HPDE6-E6E7 (cell line): Measurements from ENCODE around the gene DENND4B.

ENCODE experiments used
- DNase-seq: peaks from one replicate; pipeline ENCODE4 v3.0.0; 2011; ENCODE audit warnings: missing footprints; ENCODE audit errors: extremely low spot score

DENND4B gene

DNA sequence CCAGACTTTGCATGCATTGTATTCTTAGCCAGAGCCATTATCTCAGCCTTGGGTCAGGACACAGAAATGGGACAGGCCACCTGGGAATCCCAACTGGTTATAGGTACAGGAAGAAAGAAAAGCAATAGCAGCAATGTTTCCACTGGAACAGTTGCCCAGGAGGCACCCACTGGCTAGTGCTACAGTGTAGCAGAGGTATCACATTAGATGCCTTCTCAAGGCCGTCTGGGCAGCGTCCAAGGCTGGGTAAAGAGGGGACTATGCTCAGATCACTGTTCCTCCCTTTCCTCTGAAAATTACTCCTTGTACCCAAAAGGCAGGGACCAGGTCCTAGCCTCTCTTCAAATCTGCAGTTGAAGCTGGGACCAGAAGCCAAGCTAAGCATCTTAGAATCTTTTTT is 23.8 kb upstream of the DENND4B start:
- DNase-seq: no peak

- DNase-seq: no peak
These were observed 22.5 kb upstream of the DENND4B start for GRCh38 chr1:153968972-153969371.

DNA sequence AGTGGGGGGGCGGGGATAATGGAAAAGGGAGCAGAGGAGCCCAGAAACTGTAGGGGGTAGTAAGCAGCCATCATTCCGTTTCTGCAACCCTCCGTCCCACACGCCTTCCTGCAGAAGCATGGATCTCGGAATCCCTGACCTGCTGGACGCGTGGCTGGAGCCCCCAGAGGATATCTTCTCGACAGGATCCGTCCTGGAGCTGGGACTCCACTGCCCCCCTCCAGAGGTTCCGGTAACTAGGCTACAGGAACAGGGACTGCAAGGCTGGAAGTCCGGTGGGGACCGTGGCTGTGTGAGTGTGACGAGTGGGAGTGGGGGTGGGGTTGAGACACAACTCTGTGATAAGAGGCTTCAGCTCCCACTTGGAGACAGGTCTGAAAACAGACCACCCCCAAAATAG is 21.9 kb upstream of the DENND4B start:
- no peak for DNase-seq

DNA sequence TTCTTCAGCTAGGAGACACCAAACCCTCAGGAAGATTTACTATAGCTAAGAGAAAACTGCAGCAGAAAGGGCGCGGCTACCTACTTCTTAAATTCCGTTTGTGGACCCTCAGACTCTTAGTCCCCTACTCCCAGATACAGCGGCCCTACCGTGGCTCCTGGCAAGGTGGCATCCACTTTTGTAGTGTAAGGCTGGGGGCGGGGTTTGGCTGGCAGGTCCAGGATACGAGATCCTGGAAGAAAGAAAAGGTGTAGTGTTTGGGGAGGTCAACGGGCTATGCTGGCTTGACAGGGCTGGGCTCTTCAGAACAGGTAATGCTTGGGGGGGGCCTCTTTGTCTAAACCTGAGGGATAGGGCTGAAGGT is 21.5 kb upstream of the DENND4B start:
- DNase-seq: no peak

GRCh38 chr1:153967107-153967999 is 20.8 kb upstream of the DENND4B start, which contains the start of gene CREB3L4:
CREB3L4 (plus strand) TSS chr1:153967902; CDS start chr1:153968526, 624 bp downstream.
- DNase-seq: peak; percentile 92

GRCh38 chr1:153963850-153964331 is 17.4 kb upstream of the DENND4B start:
- no peak for DNase-seq

DNA sequence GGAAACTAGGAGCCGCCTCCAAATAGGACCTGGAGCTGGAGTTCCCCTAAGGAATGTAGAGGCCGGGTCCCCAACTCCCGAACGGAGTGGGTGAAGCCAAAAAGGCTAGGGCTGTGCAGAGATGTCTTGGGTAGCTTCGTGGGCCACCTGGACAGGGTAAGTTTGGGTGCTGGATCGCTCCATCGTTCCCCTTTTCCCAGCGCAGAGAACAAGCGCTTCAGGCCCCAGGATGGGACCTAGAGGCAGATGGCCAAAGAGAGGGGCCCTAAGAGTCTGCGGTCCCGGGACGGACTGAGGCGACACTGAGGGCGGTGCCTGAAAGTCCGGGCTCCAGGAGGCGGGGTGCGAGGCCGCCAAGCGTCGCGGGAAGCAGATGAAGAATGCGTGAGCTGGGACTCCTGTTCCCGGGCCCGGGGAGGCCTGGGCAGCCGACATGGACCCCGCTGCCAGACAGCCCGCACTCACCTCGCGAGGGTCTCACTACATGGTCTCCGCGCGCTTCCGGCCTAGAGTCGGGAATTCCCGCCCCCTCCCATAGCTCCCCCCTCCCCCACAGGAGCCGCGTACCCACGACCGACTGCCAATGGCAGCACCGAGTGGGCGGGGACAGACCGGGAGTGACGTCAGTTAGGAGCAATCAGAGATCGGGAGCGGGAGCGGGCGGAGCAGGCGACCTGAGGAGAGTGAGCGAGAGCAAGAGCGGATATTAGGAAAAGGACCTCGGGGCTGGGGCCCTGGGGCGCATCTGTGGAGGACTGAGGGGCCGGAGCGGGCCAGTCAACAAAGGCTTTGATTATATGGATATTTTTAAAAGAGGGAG is 16.7 kb upstream of the DENND4B start, which contains the start of gene SLC39A1:
SLC39A1 (minus strand) TSS at position 508 of the 820 bp plus-strand sequence. CDS start 822 bp downstream, outside the sequence.
- peak; percentile 94 for DNase-seq

DNA sequence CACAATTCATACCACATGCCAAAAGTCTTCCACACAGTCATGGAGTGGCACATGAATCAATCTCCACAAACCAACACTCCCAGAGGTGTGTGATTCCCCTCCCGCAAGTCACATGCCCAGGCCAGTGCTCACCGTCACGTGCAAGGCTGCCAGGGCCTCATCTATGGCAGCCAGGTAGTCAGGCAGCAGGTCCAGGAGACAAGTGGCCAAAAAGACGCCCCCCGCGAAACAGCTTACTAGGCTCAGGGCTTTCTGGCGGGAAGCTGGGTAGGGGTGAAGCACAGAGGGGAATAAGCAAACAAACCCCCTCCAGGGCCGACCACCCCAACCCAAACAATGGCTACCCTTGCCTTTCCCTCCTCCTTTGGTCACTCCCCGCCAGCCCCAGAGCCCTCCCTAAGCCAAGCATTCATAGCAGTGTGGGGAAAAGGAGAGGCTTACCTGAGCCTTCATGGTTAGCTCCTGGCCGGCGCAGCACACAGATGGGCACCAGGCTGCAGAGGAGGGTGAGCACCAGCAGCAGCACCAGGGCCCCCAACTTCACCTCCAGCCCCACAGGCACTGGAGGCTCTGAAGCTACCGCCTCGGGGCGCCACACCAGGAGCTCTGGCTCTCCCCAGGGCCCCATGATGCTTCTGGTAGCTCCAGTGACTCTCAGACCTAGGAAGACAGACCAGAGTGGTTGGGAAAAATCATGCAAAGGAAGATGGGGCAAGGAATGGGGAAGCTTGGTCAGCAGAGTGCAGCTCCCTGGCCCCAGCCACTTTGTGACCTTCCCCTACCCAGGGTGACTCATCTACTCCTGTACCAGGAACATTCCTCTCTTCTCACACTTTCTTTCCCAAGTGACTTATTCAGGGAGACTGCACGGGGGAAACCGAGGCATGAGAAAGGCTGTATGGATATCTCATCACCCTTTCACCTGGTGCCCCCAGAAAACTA is 15.8 kb upstream of the DENND4B start:
- DNase-seq: no peak

- DNase-seq: no peak
These were observed 14.9 kb upstream of the DENND4B start for GRCh38 chr1:153961421-153961820.

GRCh38 chr1:153960206-153960605 is 13.7 kb upstream of the DENND4B start:
- DNase-seq: no peak

DNA sequence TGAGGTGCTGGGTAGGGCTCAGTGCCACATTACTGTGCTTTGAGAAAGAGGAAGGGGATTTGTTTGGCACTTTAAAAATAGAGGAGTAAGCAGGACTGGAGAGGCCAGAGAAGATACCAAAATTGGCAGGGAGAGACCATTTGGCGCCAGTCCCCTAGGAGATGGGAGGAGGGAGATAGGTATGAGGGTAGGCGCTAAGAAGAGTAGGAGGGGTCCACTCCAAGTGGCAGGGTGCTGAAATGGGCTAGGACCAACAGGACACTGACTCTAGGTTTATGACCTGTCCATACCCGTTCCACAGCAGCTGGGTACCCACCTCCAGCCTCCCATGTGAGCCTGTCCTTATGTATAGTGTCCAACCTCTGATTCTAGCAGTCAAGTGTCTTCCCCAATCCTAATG is 12.9 kb upstream of the DENND4B start:
- DNase-seq: no peak

- no peak for DNase-seq
These were observed 12.4 kb upstream of the DENND4B start for GRCh38 chr1:153958961-153959260.

GRCh38 chr1:153958111-153958960 is 11.8 kb upstream of the DENND4B start, which contains the start of gene CRTC2:
CRTC2 (minus strand) TSS chr1:153958612; CDS start chr1:153958497, 115 bp downstream.
- peak; percentile 99 for DNase-seq

- DNase-seq: no peak
These were observed 11.2 kb upstream of the DENND4B start for GRCh38 chr1:153957744-153958110.

DNA sequence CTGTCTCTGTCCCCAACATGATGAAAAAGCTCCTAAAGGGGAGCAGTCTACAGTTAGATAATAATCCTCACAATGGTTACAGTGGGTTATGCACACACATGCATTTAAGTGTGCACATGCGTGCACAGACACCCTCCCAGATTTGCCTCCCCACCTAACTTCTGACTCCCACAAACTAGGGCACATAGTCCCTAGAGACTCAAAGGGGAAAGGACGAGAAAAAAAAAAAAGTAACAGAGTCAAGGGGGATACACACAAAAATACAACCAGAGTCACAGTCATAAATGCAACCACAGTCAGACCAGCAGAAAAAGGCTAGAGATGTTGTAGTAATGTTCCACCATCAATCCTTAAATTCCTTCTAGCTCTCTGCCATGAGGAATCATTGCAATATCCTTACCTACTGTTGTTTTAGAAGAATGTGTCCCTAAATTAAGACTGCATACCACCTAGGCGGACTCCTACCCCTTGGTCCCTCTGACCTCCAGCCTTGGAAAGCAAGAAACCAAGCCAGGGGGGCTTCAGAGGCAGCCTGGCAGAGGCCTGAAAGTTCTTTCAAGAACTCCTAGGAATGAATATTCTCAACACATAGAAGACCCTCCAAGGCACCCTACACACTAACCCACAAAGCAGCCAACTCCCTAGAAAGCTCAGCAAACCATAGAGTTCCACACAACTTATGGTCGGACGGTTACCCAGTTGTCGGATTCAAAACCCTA is 10.6 kb upstream of the DENND4B start:
- no peak for DNase-seq

- DNase-seq: no peak
These were observed 8.3 kb upstream of the DENND4B start for GRCh38 chr1:153954826-153955225.

DNA sequence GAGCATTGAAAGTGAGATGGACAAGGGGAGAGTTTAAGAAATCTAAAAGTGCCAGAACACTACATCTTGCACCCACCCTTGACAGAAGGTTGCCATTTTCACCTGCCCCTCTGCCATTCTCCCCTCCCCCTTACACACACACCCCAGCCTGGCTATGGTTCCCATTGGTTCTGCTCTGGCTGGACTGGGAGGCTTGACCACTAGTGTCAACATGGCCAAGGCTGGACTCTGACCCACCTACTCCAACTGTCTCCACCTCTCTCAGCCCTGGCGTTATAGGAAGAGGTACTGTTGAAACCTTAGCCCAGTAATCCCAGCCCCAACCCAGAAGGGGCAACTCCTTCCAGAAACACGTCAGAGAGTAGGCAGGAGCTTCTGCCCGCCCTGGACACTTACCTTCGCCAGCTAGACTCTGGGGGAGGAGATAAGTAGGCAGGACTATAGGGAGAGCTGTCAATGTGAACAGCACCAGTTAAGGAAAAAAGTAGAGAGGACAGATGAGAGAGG is 7.4 kb upstream of the DENND4B start:
- no peak for DNase-seq

- no peak for DNase-seq
These were observed 5.3 kb upstream of the DENND4B start for GRCh38 chr1:153951801-153952200.

DNA sequence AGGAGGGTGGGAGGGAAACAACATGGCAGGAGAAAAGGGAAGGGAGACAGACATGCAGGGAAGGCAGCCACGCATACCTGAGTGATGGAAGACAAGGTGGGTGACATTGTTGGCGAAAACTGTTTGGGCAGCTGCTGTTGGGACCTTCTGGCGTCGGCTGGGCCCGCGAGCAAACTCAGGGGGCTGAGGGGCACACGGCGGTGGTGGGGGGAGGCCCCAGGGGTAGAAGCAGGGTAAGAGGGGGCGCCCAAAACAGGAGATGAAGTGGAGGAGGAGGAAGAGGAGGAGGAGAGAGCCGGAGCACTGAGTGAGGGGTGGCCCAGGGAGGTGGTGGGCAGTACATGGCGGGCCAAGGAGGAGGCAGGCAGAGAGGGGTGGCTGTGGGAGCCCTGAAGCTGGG is 4.7 kb upstream of the DENND4B start:
- DNase-seq: no peak
